22Rv1 (cell line): ENCODE data around the gene GINS2.

Experiments
- ZFX ChIP-seq: fragments of 450-650 bp; IDR thresholded peaks from 2 replicates; pipeline ENCODE4 v1.6.1; 2017; ENCODE audit warnings: antibody characterized with exemption, borderline replicate concordance
- TF ChIP-seq, protein P1 (sequence below): fragments of 450-650 bp; IDR thresholded peaks from 2 replicates; pipeline ENCODE4 v1.5.1; 2017; ENCODE audit warnings: mild to moderate bottlenecking

DNA sequence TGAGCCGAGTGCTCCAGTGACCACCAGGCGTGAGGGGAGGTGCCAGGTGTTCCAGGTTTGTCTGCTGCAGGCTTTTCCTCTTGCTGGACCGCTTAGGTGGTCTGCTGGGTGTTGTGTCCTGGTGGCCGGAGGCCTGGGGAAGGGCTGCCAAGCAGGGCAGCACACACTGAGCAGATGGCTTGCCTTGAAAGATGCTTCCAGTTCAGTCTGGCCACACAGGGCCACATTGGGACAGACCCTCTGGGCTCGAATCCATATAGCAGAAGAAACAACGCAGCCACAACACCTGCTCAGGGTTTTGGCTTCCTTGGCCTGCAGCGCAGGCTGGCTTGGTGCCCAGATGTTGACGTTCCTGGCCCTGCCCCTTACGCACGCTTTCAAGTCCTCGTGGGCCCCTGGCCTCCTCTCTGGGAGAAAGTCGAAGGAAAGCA, 24.8 kb downstream of the GINS2 start:
- TF ChIP-seq, protein P1, sequence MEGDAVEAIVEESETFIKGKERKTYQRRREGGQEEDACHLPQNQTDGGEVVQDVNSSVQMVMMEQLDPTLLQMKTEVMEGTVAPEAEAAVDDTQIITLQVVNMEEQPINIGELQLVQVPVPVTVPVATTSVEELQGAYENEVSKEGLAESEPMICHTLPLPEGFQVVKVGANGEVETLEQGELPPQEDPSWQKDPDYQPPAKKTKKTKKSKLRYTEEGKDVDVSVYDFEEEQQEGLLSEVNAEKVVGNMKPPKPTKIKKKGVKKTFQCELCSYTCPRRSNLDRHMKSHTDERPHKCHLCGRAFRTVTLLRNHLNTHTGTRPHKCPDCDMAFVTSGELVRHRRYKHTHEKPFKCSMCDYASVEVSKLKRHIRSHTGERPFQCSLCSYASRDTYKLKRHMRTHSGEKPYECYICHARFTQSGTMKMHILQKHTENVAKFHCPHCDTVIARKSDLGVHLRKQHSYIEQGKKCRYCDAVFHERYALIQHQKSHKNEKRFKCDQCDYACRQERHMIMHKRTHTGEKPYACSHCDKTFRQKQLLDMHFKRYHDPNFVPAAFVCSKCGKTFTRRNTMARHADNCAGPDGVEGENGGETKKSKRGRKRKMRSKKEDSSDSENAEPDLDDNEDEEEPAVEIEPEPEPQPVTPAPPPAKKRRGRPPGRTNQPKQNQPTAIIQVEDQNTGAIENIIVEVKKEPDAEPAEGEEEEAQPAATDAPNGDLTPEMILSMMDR = no peak
- TF ChIP-seq ZFX = no peak
